T-cell (primary cell): ENCODE results near the gene SLC48A1. TPM values are rescaled to one million over a fixed set of nuclear protein-coding genes. Genes with fewer than 3 reads are reported as not detected.

Experiments used
- ATAC-seq, 4 experiments: fragments of 200-7000 bp in 3 of 4; fragments of 150-1000 bp in 1 of 4; cut with Tn5 transposase; replicated peaks in 1 of 4; 1 replicate in 3 of 4; 2 replicates in 1 of 4; pipeline ENCODE4 v1.10.0; 2021; ENCODE audit warnings: moderate library complexity in 3 of 4, mild to moderate bottlenecking in 2 of 4, moderate number of reproducible peaks in 1 of 4
- CTCF ChIA-PET, 2 donors: fragments of 300-600 bp; sonication (Branson Sonifier 250); formaldehyde crosslinking; loops; one replicate each; lab custom pipeline; 2022; ENCODE audit warnings: antibody characterized with exemption in 2 of 2; lab: Charles Lee
- POLR2A ChIA-PET, 2 donors: fragments of 300-600 bp; sonication (Branson Sonifier 250); formaldehyde crosslinking; loops; one replicate each; lab custom pipeline; 2022; ENCODE audit warnings: antibody characterized with exemption in 2 of 2; lab: Charles Lee
- DNase-seq, 35 experiments: peaks; one replicate each; pipeline versions ENCODE4 v3.0.0 to v3.0.0-alpha.2; 2013 to 2023
- H3K27ac ChIP-seq: one replicate; pipeline ENCODE4 v1.5.1; 2013; ENCODE audit warnings: low read length
- H3K27me3 ChIP-seq, 2 experiments: replicated peaks in 1 of 2; 1 replicate in 1 of 2; 2 replicates in 1 of 2; pipeline versions ENCODE4 v1.6.1 to v1.7.0; 2013; ENCODE audit warnings: low read length in 1 of 2, mixed read lengths in 1 of 2; ENCODE audit not compliant: control insufficient read depth in 2 of 2, insufficient read depth in 2 of 2; ENCODE audit errors: extremely low read depth in 1 of 2
- H3K36me3 ChIP-seq, 2 donors: 1 replicate in 1 of 2; 2 replicates in 1 of 2; pipeline versions ENCODE4 v1.6.1 to v1.7.0; 2013; ENCODE audit warnings: low read length in 1 of 2; ENCODE audit not compliant: control insufficient read depth in 2 of 2, insufficient read depth in 1 of 2; ENCODE audit errors: extremely low read depth in 1 of 2
- H3K4me1 ChIP-seq, 2 experiments: 1 replicate in 1 of 2; 2 replicates in 1 of 2; pipeline versions ENCODE4 v1.6.1 to v1.7.0; 2013; ENCODE audit warnings: low read length in 2 of 2, mixed read lengths in 1 of 2; ENCODE audit not compliant: insufficient read depth in 2 of 2, control insufficient read depth in 1 of 2; ENCODE audit errors: extremely low read depth in 1 of 2
- H3K4me3 ChIP-seq, 2 donors: 1 replicate in 1 of 2; 2 replicates in 1 of 2; pipeline versions ENCODE4 v1.5.1 to v1.7.0; 2013; ENCODE audit warnings: mild to moderate bottlenecking in 2 of 2, low read length in 1 of 2, moderate library complexity in 1 of 2; ENCODE audit not compliant: control insufficient read depth in 1 of 2; ENCODE audit errors: extremely low read depth in 1 of 2
- H3K9me3 ChIP-seq: 2 replicates; pipeline ENCODE4 v1.7.0; 2013
- H3K27ac Mint-ChIP-seq, 2 donors: one replicate each; pipeline ENCODE4 v1.8.0; 2020 to 2021; ENCODE audit warnings: mild to moderate bottlenecking in 2 of 2, mixed read lengths in 2 of 2
- H3K27me3 Mint-ChIP-seq, 2 donors: one replicate each; pipeline ENCODE4 v1.8.0; 2021 to 2022; ENCODE audit warnings: mixed read lengths in 2 of 2
- H3K36me3 Mint-ChIP-seq: one replicate; pipeline ENCODE4 v1.8.0; 2021; ENCODE audit warnings: mixed read lengths
- H3K4me1 Mint-ChIP-seq, 3 donors: one replicate each; pipeline ENCODE4 v1.8.0; 2020 to 2022; ENCODE audit warnings: mixed read lengths in 3 of 3, mild to moderate bottlenecking in 1 of 3
- H3K4me3 Mint-ChIP-seq, 3 donors: one replicate each; pipeline ENCODE4 v1.8.0; 2020 to 2022; ENCODE audit warnings: mild to moderate bottlenecking in 3 of 3, mixed read lengths in 3 of 3, moderate library complexity in 3 of 3
- H3K9me3 Mint-ChIP-seq, 3 donors: one replicate each; pipeline ENCODE4 v1.8.0; 2020 to 2022; ENCODE audit warnings: mixed read lengths in 3 of 3
- WGBS: methylation state at CpG from one replicate; pipeline ENCODE4 v1.1.5; 2013; ENCODE audit warnings: missing lambda C conversion rate; ENCODE audit not compliant: insufficient coverage; 5-methylcytosine and 5-hydroxymethylcytosine counted together
- total RNA-seq, 35 experiments: library from RNA in 6 of 35; stranded (reverse) in 6 of 35; fragments of 120-200 nt in 1 of 35; gene quantifications; one replicate each; pipeline versions ENCODE4 v1.2.1 to v1.2.4 and lab custom pipeline; 2013 to 2026

The SLC48A1 gene
- total RNA-seq, 5 donors from 2014 or later (not counting 1 experiment from before 2014, with no cell fraction given) = 5.8 to 13.7 (median 10.2) TPM

- no peak for DNase-seq
- H3K4me3 ChIP-seq = no peak overlapping the region
- ATAC-seq = no peak
- Mint-ChIP-seq H3K4me1 (peaks cover 3 to 9% (median 4%) of the 10 kb centered on the region in 3 donors), H3K9me3 (no peaks in the 10 kb centered on the region), H3K4me3 (no peak overlapping the region), H3K27me3 (no peaks in the 10 kb centered on the region), H3K36me3 (no peaks in the 10 kb centered on the region), H3K27ac (no peak overlapping the region)
- no peak overlapping the region for H3K27ac ChIP-seq
- peaks cover 0 to 39% of the 10 kb centered on the region in 2 experiments for H3K27me3 ChIP-seq
- H3K9me3 ChIP-seq = no peaks in the 10 kb centered on the region
- peaks cover 0 to 7% of the 10 kb centered on the region in 2 experiments for H3K4me1 ChIP-seq
- no peaks in the 10 kb centered on the region for H3K36me3 ChIP-seq
- 95% methylated on average over 9 of the region's 10 CpGs for WGBS
- POLR2A ChIA-PET = interaction anchor here in 1 of 2 donors (0.5 kb wide), 1 partner anchor 538 kb away, joined by 6 read pairs; no protein-coding TSS in a partner anchor
- CTCF ChIA-PET = no interaction called here
Measured at GRCh38 chr12:47750229-47750798, 22.7 kb upstream of the SLC48A1 start.

DNA sequence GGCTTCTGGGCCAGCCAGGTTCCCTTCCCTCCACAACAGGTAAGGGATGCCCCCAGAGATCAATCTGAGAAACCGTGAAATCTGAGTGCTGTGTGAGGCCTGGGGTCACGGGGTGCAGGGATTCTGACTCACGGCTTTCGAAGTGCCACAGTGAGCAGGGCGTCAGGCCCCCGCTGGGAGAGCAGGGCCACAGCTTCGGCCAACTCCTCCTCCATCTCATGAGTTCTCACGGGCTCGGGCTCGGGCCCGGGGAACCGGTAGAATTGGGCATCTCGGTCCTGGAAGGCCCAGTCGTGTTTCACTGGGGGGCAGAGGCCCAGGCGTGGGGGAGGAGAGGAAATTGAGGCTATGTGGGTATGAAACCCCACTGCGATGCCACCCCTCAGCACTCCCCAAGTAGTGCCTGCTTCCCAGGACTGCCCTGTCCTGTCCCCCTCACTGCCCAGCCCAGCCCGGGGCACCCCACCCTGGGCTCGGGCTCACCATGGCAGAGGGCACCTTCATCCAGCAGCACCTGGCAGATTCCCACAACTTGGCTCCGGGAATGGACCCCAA is 22.0 kb upstream of the SLC48A1 start:
- DNase-seq (no peak), ATAC-seq (no peak)
- no peak overlapping the region for H3K27ac Mint-ChIP-seq
- Histone ChIP-seq H3K9me3 (no peaks in the 10 kb centered on the region), H3K27ac (no peak overlapping the region), H3K36me3 (no peaks in the 10 kb centered on the region), H3K4me3 (no peak overlapping the region), H3K27me3 (peaks cover 0 to 33% of the 10 kb centered on the region in 2 experiments), H3K4me1 (peaks cover 0 to 11% of the 10 kb centered on the region in 2 experiments)
- H3K9me3 Mint-ChIP-seq = no peaks in the 10 kb centered on the region
- ChIA-PET POLR2A (no interaction called here), CTCF (no interaction called here)
- H3K27me3 Mint-ChIP-seq = no peaks in the 10 kb centered on the region
- peaks cover 10 to 16% (median 10%) of the 10 kb centered on the region in 3 donors for H3K4me1 Mint-ChIP-seq
- no peaks in the 10 kb centered on the region for H3K36me3 Mint-ChIP-seq
- no peak overlapping the region for H3K4me3 Mint-ChIP-seq
- WGBS = 87% methylated on average over 7 of the region's 19 CpGs

- Mint-ChIP-seq H3K27ac (no peak overlapping the region), H3K4me3 (no peak overlapping the region), H3K9me3 (no peaks in the 10 kb centered on the region), H3K27me3 (no peaks in the 10 kb centered on the region), H3K4me1 (peaks cover 11 to 18% (median 12%) of the 10 kb centered on the region in 3 donors), H3K36me3 (no peaks in the 10 kb centered on the region)
- no peaks in the 10 kb centered on the region for H3K9me3 ChIP-seq
- H3K4me3 ChIP-seq = no peak overlapping the region
- POLR2A ChIA-PET = no interaction called here
- 91% methylated on average over 7 of the region's 9 CpGs for WGBS
- CTCF ChIA-PET = no interaction called here
- H3K27ac ChIP-seq = no peak overlapping the region
- peaks cover 0 to 15% of the 10 kb centered on the region in 2 experiments for H3K4me1 ChIP-seq
- DNase-seq (no peak), ATAC-seq (no peak)
- peaks cover 0 to 27% of the 10 kb centered on the region in 2 experiments for H3K27me3 ChIP-seq
- H3K36me3 ChIP-seq = no peaks in the 10 kb centered on the region
Measured at GRCh38 chr12:47751561-47751960, 21.5 kb upstream of the SLC48A1 start.

- no peak overlapping the region for H3K4me3 Mint-ChIP-seq
- no peak overlapping the region for H3K27ac Mint-ChIP-seq
- ChIA-PET POLR2A (no interaction called here), CTCF (no interaction called here)
- ATAC-seq (no peak), DNase-seq (no peak)
- Histone ChIP-seq H3K36me3 (no peaks in the 10 kb centered on the region), H3K27ac (no peak overlapping the region), H3K4me3 (no peak overlapping the region), H3K27me3 (peaks cover 0 to 23% of the 10 kb centered on the region in 2 experiments), H3K4me1 (peaks cover 0 to 15% of the 10 kb centered on the region in 2 experiments), H3K9me3 (no peaks in the 10 kb centered on the region)
- H3K36me3 Mint-ChIP-seq = no peaks in the 10 kb centered on the region
- 92% methylated on average over 3 of the region's 4 CpGs for WGBS
- H3K4me1 Mint-ChIP-seq = peaks cover 11 to 20% (median 12%) of the 10 kb centered on the region in 3 donors
- no peaks in the 10 kb centered on the region for H3K9me3 Mint-ChIP-seq
- H3K27me3 Mint-ChIP-seq = no peaks in the 10 kb centered on the region
Measured at GRCh38 chr12:47752121-47752520, 20.9 kb upstream of the SLC48A1 start.

GRCh38 chr12:47752552-47752951 is 20.5 kb upstream of the SLC48A1 start:
- Mint-ChIP-seq H3K4me1 (peaks cover 12 to 23% (median 15%) of the 10 kb centered on the region in 3 donors), H3K27ac (no peak overlapping the region), H3K27me3 (no peaks in the 10 kb centered on the region), H3K4me3 (no peak overlapping the region), H3K9me3 (no peaks in the 10 kb centered on the region), H3K36me3 (no peaks in the 10 kb centered on the region)
- H3K27ac ChIP-seq = no peak overlapping the region
- no peak overlapping the region for H3K4me3 ChIP-seq
- DNase-seq = no peak
- POLR2A ChIA-PET = no interaction called here
- 87% methylated on average over 7 of the region's 7 CpGs for WGBS
- peaks cover 0 to 20% of the 10 kb centered on the region in 2 experiments for H3K27me3 ChIP-seq
- H3K9me3 ChIP-seq = no peaks in the 10 kb centered on the region
- H3K36me3 ChIP-seq = no peaks in the 10 kb centered on the region
- CTCF ChIA-PET = no interaction called here
- H3K4me1 ChIP-seq = peaks cover 0 to 17% of the 10 kb centered on the region in 2 experiments
- no peak for ATAC-seq

- H3K27me3 ChIP-seq = peaks cover 0 to 14% of the 10 kb centered on the region in 2 experiments
- H3K36me3 ChIP-seq = no peaks in the 10 kb centered on the region
- ChIA-PET POLR2A (no interaction called here), CTCF (interaction anchor here (0.7 kb wide), 2 partner anchors 11 to 1265 kb away, joined by 3 to 4 read pairs; no protein-coding TSS in a partner anchor)
- H3K4me3 ChIP-seq = no peak overlapping the region
- no peak overlapping the region for H3K27ac ChIP-seq
- no peak for ATAC-seq
- H3K9me3 ChIP-seq = no peaks in the 10 kb centered on the region
- no peaks in the 10 kb centered on the region for H3K27me3 Mint-ChIP-seq
- H3K4me1 ChIP-seq = peaks cover 0 to 25% of the 10 kb centered on the region in 2 experiments
- H3K27ac Mint-ChIP-seq = no peak overlapping the region
- WGBS = 80% methylated on average over 6 of the region's 11 CpGs
- no peak for DNase-seq
- no peak overlapping the region for H3K4me3 Mint-ChIP-seq
- H3K36me3 Mint-ChIP-seq = no peaks in the 10 kb centered on the region
- no peaks in the 10 kb centered on the region for H3K9me3 Mint-ChIP-seq
- H3K4me1 Mint-ChIP-seq = peaks cover 16 to 26% (median 21%) of the 10 kb centered on the region in 3 donors
Measured at GRCh38 chr12:47753021-47754001, 19.7 kb upstream of the SLC48A1 start.
